NOMO-1 treated with dmso at 0.1 percent for 144 hours (cell line): Measurements from ENCODE around the gene FZD8.

Experiments used
- DNase-seq: peaks from one replicate; lab custom pipeline; 2025; ENCODE audit not compliant: unreplicated experiment; lab: John Stamatoyannopoulos, UW

The FZD8 gene

DNA sequence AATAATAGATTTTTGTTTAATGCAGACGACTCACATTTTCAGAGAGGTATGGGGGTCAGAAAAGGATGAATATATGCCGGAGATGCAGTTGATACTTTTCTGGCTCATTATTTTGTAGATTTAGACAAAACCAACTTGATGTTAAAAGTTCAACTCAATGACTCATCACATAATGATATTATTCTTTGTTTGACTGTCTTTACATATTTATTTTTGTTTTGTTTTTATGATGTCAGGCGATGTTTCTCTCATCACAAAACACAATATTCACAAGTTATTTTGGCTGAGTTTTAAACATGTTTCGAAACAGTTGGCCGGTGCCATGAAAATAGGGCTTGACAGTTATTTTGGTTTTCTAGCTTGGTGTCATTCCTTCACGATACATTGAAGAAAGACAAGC is 35.7 kb downstream of the FZD8 start:
- no peak for DNase-seq

DNA sequence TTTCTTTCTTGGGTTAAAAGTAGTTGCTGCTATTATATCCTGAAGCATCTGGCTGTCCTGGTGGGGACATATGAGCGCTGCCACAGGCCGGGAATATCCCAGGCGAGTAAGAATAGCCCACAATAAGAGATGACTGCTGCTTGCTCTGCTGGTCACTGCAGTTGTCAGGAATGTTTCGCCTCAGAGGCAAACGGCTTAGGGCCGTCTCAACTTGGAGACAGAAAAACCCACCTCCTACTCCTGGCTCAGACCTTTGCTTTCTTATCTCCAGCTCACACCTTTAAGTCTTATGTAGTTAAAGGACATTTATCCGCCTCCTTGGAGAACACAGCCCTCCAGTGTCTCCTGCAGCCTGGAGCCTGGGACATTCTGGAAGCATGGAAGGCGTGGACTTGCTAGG is 36.9 kb downstream of the FZD8 start, which contains the start of gene GJD4:
Gene GJD4, plus strand, starts transcription at position 151 of the 400 bp plus-strand sequence. Its CDS starts 227 bp downstream, at position 378.
- no peak for DNase-seq

DNA sequence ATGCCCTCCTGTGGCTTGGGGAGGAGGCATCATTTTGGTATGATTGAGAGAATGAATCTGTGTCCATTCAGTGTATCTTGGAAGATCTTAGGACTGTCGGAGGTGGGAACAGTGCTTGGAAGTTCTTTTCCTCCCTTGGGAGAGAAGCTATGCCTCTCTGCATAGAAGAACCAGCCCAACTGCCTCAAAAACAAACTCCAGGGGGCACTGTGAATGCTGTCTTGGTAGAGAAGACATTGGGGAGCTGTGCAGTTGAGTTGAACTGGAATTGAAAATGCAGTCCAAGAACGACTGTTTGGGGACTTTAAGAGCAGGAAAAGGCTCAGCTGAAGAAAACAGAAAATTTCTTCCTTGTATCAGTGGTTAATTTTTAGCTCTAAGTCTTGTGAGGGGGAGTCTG is 41.9 kb downstream of the FZD8 start:
- no peak for DNase-seq

DNA sequence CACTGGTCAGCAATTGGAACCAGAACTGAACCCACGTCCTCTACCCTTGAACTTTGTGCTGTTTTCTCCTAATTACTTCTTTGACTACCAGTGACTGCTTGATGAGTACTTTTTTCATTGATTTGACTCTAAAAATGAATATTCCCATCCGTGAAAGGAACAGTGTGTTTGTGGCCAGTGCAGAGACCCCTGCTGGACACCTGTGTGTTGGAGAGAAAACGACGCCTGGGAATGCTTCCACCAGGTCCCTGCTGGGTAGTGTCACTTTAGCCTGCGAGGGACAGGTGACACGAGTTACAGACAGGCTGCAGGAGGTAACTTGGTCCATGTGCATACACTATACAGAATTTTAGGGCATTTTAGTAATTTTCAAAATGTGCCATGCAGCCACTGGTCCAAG is 43.7 kb downstream of the FZD8 start:
- no peak for DNase-seq

DNA sequence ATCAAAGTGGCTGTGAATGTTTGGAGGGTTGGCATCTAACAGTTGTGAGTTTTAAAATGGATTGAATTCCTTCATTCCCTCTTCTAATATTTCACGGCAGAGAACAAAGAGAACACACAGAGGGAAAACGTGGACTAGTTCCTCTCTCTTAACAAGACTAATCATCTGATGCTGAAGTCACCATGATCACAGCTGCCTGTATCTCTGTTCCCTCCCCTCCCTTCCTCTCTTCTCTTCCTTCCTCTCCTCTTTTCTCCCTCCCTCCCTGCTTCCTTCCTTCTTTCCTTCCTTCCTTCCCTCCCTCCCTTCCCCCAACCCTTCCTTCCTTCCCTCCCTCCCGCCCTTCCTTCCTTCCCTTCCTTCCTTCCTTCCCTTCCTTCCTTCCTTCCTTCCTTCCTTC is 47.0 kb downstream of the FZD8 start:
- no peak for DNase-seq

DNA sequence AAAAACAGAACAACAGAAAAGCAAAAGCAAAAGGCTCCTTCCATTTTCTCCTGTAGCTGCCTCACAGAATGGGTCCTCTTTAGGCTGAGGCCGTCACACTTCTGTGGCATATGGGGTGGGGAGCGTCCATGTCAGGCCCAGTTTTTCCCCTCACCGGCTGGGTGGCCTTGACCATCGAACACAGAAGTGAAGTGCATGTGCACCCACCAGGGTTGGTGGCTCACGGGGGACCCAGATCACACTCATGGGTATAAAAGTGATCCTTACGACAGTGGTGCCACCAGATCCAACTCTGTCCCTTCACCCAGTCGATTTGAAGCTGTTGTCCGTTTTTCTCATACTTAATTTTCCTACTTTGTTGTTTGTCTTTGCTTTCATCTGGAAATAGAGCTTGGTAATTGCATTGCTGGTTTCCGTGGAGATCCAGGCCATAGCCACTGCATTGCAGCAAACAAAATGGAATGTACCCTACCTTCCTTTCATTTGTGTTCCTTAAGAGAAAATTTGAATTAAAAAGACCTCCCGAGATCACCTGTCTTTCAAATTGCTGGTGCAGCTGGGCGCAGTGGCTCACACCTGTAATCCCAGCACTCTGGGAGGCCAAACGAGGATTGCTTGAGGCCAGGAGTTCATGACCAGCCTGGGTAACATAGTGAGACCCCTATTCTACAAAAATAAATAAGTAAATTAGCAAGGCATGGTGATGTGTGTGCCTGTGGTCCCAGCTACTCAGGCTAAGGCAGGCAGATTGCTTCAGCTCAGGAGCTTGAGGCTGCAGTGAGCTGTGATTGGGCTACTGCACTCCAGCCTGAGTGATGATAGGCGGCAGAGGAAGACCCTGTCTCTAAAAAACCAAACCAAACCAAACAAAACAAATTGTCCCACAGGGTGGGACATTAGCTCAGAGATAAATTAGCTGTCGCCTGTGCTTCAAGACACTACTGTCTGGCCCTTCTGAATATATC is 47.7 kb downstream of the FZD8 start:
- DNase-seq: no peak

DNA sequence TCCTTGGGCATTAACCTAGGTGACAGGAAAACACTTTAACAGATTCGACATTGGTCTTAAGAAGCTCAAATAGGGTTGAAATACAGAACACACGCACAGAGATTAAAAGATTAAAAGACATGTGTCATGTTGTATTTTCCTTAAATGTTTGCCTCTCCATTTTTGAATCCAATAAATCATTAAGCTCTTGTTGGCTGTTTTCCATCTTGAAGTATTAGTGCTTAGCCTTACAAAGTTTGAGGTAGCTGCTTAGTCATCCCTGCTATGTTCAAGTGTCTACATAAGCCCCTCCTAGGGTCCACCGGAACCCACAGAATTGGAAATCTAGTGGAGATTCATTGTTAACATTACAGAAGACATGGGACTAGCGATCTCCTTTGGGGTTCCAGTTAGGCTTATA is 49.7 kb downstream of the FZD8 start:
- no peak for DNase-seq

DNA sequence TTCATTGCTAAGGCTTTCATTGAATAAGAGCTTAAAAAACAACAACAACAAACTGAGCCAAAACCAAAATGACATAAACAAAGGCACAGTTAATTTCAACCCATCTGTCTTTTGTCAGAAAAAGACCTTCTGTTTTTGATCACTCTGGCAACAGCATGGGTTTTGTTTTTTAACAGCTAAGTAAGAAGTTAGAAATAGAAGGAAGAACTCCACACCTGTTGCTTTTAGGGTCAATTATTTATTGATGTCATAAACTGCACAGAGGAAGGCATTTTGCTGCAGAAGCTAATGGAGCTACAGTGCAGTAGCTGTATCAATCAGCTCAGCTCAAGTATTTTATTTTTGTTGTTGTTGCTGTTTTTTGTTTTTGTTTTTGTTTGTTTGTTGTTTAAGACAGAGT is 53.3 kb downstream of the FZD8 start:
- no peak for DNase-seq
